GM21529 (cell line): ENCODE data around the gene IFNAR1.
"Not testable (repeated sequence)": the region's sequence is repeated elsewhere in the genome, so short reads cannot be mapped to it uniquely, and the experiment has no call there.

Experiments
- ATAC-seq: cut with Tn5 transposase; IDR thresholded peaks from one replicate; pipeline ENCODE4 v1.9.1; 2021; ENCODE audit not compliant: unreplicated experiment

IFNAR1 gene

GRCh38 chr21:33305938-33306337, 18.8 kb upstream of the IFNAR1 start:
- ATAC-seq = no peak

- ATAC-seq = peak; percentile 88
These were observed 15.9 kb upstream of the IFNAR1 start for GRCh38 chr21:33308586-33309490.

- no peak for ATAC-seq
These were observed 15.0 kb upstream of the IFNAR1 start for GRCh38 chr21:33309778-33310177.

GRCh38 chr21:33312121-33312520, 12.6 kb upstream of the IFNAR1 start:
- ATAC-seq = no peak

- ATAC-seq = no peak
These were observed 11.6 kb upstream of the IFNAR1 start for GRCh38 chr21:33313183-33313582.

GRCh38 chr21:33313611-33314010, 11.2 kb upstream of the IFNAR1 start:
- no peak for ATAC-seq

GRCh38 chr21:33314111-33314510, 10.7 kb upstream of the IFNAR1 start:
- ATAC-seq = no peak

GRCh38 chr21:33315946-33316710, 8.6 kb upstream of the IFNAR1 start:
- no peak for ATAC-seq

GRCh38 chr21:33317145-33317544, 7.6 kb upstream of the IFNAR1 start:
- ATAC-seq = no peak

GRCh38 chr21:33317786-33318486, 6.8 kb upstream of the IFNAR1 start:
- ATAC-seq = no peak

GRCh38 chr21:33321005-33321404, 3.8 kb upstream of the IFNAR1 start:
- not testable (repeated sequence) for ATAC-seq

GRCh38 chr21:33323610-33324009, 1.2 kb upstream of the IFNAR1 start:
- ATAC-seq = not testable (repeated sequence)

- ATAC-seq = peak; percentile 42
These were observed 675 bp downstream of the IFNAR1 start for GRCh38 chr21:33325222-33326067.

- no peak for ATAC-seq
These were observed 2.6 kb downstream of the IFNAR1 start for GRCh38 chr21:33327326-33327725.

- ATAC-seq = no peak
These were observed 3.1 kb downstream of the IFNAR1 start for GRCh38 chr21:33327792-33328433.

GRCh38 chr21:33330726-33331125, 6.0 kb downstream of the IFNAR1 start:
- no peak for ATAC-seq

GRCh38 chr21:33332143-33332542, 7.4 kb downstream of the IFNAR1 start:
- peak; percentile 87 for ATAC-seq

- no peak for ATAC-seq
These were observed 9.4 kb downstream of the IFNAR1 start for GRCh38 chr21:33334191-33334590.

- ATAC-seq = no peak
These were observed 10.1 kb downstream of the IFNAR1 start for GRCh38 chr21:33334824-33335223.

- no peak for ATAC-seq
These were observed 14.4 kb downstream of the IFNAR1 start for GRCh38 chr21:33339135-33339534.
